ENCODE data around the gene SPATA2.

SPATA2 gene

GRCh38 chr20:49935746-49936152, 20.4 kb upstream of the SPATA2 start:
- DNase-seq (ENCODE audit: low spot score) = no peak

GRCh38 chr20:49929142-49929494, 13.8 kb upstream of the SPATA2 start:
- no peak for DNase-seq (ENCODE audit: low spot score)

DNA sequence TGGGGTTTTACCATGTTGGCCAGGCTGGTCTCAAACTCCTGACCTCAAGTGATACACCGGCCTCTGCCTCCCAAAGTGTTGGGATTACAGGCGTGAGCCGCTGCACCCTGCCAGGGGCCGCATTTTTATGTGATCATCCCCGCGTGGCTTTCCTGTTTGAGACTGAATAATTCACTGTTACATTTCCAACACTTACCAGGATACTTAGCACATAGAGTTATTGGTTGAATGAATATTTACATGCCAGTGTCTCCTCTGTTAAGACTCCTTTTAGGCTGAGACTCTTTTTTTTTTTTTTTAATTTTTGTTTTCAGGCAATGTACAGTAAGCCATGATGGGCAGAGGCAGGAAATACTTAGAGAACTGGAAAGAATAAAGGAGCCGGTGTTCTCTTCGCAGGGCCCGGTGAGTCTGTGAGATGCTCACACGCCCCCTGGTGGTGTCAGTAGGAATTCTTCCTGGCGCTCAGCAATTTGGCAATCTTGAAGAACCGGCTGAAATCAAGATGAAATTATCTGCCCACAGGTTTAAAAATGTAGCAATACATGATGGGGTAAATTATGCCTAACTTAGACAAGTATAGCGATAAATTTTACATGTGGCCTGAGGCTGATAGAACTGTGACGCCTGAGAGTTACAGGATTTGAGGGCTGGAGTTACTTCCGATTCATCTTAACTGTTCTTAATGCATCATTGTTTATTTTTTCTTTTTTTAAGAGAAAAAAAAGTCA, 13.2 kb upstream of the SPATA2 start:
- DNase-seq (ENCODE audit: low spot score) = peak; percentile 84

- DNase-seq (ENCODE audit: low spot score) = no peak
Measured at GRCh38 chr20:49925901-49926454, 10.6 kb upstream of the SPATA2 start.

GRCh38 chr20:49924247-49924646, 8.9 kb upstream of the SPATA2 start:
- DNase-seq (ENCODE audit: low spot score) = no peak

- DNase-seq (ENCODE audit: low spot score) = no peak
Measured at GRCh38 chr20:49919461-49919860, 4.1 kb upstream of the SPATA2 start.

DNA sequence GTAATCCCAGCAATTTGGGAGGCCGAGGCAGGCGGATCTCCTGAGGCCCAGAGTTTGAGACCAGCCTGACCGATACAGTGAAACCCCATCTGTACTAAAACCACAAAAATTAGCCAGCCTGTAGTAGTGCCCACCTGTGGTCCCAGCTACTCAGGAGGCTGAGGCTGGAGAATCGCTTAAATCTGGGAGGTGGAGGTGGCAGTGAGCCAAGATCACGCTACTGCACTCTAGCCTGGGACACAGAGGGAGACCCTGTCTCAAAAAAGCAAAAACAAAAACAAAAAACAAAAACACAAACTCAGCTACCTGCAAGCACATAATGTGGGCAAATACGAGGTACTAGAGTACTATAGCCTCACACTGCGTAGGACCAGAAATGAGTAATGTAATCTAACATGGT, 3.7 kb upstream of the SPATA2 start:
- no peak for DNase-seq (ENCODE audit: low spot score)

DNA sequence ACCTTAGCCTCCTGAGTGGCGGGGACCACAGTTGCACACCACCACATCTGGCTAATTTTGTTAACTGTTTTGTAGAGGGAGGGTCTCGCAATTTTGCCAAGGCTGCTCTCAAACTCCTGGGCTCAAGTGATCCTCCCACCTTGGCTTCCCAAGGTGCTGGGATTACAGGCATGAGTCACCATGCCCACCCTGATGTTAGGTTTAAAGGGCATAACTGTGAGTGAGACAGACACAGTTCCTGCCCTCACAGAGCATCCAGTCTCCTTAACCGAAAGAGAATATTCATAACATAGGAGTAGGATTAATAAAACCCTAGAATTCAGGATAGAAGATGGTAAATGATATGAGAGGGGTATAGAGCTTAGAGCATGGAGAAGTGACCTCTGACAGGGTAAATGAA, 3.1 kb upstream of the SPATA2 start:
- no peak for DNase-seq (ENCODE audit: low spot score)

GRCh38 chr20:49916146-49917002, 1.0 kb upstream of the SPATA2 start:
- peak; percentile 42 for DNase-seq (ENCODE audit: low spot score)

DNA sequence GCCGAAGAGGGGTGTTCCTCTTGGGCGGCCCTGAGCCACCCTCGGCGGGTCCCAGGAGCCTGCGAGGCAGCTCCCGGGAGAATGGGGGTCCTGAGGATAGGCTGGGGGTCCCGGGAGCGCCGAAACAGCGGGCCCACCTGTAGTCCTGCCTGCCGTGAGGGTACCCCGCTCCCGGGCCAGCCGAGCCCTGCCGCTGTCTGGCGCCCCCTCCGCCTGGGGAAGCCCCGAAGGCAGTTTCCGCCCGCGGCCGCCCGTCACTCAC, 280 bp downstream of the SPATA2 start:
- no peak for DNase-seq (ENCODE audit: low spot score)

- DNase-seq (ENCODE audit: low spot score) = peak; percentile 42
Measured at GRCh38 chr20:49914310-49915117, 815 bp downstream of the SPATA2 start.

- no peak for DNase-seq (ENCODE audit: low spot score)
Measured at GRCh38 chr20:49913399-49914047, 1.8 kb downstream of the SPATA2 start.

DNA sequence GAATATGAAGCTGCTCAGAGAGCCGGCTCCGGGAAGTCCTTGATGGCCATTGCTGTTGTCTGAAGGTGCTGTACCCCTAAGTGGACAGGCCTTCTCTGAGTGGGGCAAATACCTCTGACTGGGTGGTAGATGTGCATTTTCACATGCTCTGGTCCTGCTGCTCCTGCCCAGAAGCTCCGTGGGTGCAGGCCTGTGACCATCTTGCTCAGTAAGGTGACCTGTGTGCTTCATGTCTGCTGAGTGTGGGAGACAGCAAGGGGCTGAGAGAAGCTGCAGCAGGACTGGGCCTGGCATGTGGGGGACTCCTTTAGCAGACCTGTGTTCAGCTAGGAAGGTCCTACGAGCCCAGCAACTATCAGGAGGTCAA, 5.0 kb downstream of the SPATA2 start:
- no peak for DNase-seq (ENCODE audit: low spot score)

- DNase-seq (ENCODE audit: low spot score) = no peak
Measured at GRCh38 chr20:49909499-49910339, 5.6 kb downstream of the SPATA2 start.

DNA sequence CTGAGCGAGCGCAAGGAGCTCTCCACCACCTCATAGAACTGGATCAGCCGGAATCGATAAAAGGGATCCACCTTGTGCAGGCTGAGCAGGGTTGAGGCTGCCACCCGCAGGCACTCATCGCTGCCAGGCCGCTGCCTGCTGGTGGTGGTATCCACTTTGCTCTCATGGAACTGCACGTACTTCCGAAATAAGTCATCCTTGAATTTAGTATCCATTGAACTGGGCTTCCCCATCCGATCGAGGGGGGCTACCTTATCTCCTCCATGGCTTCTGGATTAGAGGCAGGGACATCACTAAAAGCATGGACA, 7.1 kb downstream of the SPATA2 start:
- DNase-seq (ENCODE audit: low spot score) = no peak

DNA sequence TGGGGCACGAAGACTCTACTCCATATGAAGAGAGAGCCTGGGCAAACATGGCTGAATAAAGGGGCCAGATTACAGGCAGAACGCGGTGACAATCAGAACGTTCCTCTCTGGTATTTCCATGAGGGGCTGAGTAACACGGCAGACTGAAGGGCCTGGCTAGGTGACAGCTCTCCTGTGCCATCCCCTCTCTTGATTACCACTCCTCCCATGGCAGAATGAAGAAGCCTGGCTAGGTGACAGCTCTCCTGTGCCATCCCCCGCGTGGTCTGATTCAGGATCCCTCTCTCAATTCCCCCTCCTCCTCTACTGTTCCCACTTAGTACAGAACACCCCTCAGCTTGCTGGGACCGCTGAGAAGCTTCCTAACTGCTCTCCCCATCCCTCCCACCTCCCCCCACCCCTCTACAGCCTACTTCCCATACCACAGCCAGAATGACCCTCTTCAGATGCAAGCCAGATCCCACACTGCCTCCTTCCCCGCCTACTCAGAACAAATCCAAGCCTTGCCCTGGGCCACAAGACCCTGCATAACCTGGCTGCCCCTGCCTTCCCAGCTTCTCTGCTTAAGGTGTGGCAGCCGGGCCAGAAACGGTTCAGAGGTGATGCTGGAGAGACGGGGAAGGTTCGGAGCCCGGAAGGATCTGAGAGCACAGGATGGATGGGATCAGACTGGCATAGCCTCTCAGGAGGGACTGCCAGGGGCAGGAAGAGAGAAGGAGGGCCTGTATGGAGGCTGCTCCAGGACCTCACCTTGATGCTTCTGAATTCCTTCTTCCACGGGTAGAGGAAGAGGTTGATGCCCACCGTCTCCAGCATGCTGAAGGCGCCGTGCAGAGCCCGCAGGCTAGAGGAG, 7.7 kb downstream of the SPATA2 start:
- no peak for DNase-seq (ENCODE audit: low spot score)

- no peak for DNase-seq (ENCODE audit: low spot score)
Measured at GRCh38 chr20:49906615-49907154, 8.6 kb downstream of the SPATA2 start.

GRCh38 chr20:49906101-49906604, 9.2 kb downstream of the SPATA2 start:
- DNase-seq (ENCODE audit: low spot score) = no peak

GRCh38 chr20:49905415-49906091, 9.8 kb downstream of the SPATA2 start:
- no peak for DNase-seq (ENCODE audit: low spot score)

Measured in hepatic stellate cell (primary cell).